ENCODE measurements around the gene OVCA2. TPM values are rescaled to one million over a fixed set of nuclear protein-coding genes. Genes with fewer than 3 reads are reported as not detected.
"Not testable (repeated sequence)": the region's sequence is repeated elsewhere in the genome, so short reads cannot be mapped to it uniquely, and the experiment has no call there.

Gene OVCA2
- total RNA-seq, 1 experiment from 2014 or later: 14.1 TPM

DNA sequence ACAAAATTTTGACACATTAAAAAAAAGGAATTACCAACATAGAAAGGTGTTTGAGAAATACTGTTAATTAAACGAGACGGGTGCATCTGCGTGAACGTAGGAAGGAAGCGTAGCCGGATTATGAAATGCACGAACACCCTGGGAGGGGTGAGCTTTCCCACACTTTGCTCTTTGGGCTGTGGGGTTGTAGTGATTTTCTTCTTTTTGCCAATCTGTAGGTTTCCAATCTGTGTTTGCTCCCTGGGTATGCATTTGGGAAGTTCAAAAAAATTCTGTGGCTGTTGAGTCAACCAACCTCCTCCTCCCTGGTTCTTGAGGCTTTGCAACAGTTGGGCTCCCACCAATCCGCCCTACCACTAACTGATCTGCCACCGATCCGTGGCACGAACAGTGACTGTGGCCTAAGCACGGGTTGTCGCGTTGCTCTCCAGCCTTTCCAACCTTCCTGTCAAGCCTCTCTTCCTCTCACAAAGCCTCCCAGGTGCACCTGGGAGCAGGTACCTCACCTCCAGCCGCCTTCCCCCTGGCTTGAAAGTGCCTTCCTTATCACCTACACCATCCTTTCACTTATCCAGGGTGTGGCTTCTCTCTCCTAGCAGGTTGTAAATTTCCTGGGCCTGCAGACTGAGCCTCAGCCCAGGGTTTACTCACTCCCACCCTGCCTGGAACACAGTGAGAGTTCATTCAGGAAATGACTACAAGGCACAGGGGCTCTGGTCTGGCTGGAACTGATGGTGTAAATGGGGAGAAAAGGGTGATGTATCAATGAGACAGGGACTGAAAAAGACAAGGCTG, 33.3 kb upstream of the OVCA2 start:
- Histone ChIP-seq H3K36me3 (no peaks in the 10 kb centered on the region), H3K4me3 (no peak overlapping the region), H3K4me1 (no peaks in the 10 kb centered on the region), H3K27ac (no peak overlapping the region), H3K9me3 (replicated peaks) (no peaks in the 10 kb centered on the region), H3K27me3 (no peaks in the 10 kb centered on the region)
- DNase-seq: no peak

DNA sequence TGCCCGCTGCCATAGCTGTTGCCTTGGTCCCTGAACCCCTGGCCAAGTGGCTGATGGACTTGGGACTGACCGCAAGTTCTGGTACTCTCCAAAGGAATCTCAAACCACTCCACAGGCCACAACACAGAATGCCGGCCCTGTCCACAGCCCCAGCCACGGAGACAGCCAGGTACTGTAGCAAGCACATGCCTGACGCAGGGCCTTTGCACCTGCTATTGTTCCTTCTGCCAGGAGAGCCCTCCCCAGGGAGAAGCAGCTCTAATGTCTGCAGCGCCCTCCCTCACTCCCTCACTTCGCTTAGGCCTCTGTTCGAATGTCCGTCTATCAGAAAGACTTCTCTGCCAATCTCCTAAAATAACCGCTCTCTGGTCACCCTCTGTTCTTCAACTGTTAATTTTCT, 32.1 kb upstream of the OVCA2 start:
- no peak overlapping the region for H3K4me3 ChIP-seq
- no peaks in the 10 kb centered on the region for H3K27me3 ChIP-seq
- H3K9me3 ChIP-seq (replicated peaks): no peaks in the 10 kb centered on the region
- no peak for DNase-seq
- H3K27ac ChIP-seq: no peak overlapping the region
- no peaks in the 10 kb centered on the region for H3K4me1 ChIP-seq
- H3K36me3 ChIP-seq: no peaks in the 10 kb centered on the region

GRCh38 chr17:2011411-2012371, 30.1 kb upstream of the OVCA2 start:
- Histone ChIP-seq H3K4me3 (peak overlapping the region; percentile 19; the same call in 1 of the 2 replicates), H3K4me1 (no peaks in the 10 kb centered on the region), H3K36me3 (no peaks in the 10 kb centered on the region), H3K27me3 (no peaks in the 10 kb centered on the region), H3K27ac (no peak overlapping the region), H3K9me3 (replicated peaks) (no peaks in the 10 kb centered on the region)
- peak in 1 of 2 experiments; percentile 42 for DNase-seq

DNA sequence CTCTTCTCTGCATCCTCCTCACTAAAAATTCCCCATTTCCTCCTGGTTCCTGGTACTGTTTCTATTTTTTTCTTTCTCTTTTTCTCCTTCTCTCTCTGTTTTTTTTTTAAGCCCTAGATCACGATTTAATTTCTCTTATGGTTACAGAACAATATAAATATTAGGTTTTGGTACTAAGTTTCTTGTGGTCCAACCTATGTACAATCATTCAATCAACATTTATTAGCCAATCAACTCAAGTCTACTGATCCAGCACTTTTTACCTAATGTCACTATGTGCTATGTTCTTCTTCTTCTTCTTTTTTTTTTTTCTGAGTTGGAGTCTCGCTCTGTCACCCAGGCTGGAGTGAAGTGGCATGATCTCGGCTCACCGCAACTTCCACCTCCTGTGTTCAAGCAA, 29.3 kb upstream of the OVCA2 start:
- no peak for DNase-seq
- Histone ChIP-seq H3K27ac (no peak overlapping the region), H3K4me3 (no peak overlapping the region), H3K9me3 (replicated peaks) (no peaks in the 10 kb centered on the region), H3K27me3 (no peaks in the 10 kb centered on the region; the same call in 1 of the 2 replicates), H3K4me1 (no peaks in the 10 kb centered on the region), H3K36me3 (no peaks in the 10 kb centered on the region)

DNA sequence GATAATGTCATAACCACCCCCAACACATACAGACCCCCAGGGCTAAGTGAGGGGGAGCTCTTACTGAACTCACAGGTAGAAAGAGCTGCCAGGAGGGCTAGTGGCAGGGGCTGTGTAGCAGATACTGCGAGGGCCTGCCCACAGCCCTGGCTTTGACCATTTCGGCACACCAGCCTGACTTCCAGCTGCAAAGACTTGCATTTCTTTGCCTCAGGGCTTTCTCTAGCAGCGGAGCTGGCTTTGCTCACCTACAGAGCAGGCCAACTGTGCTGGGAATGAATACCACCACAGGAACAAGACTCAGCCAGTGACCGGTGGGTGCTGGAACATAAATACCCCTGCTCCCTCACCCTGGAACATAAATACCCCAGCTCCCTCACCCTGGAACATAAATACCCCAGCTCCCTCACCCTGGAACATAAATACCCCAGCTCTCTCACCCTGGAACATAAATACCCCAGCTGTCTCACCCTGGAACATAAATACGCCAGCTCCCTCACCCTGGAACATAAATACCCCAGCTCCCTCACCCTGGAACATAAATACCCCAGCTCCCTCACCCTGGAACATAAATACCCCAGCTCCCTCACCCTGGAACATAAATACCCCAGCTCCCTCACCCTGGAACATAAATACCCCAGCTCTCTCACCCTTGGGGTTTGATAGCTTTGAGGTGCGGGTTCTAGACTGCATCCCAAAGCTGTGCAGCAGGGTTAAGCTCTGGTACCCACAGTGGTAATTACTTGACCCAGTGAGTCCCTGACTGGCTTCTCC, 28.4 kb upstream of the OVCA2 start:
- not testable (repeated sequence) for H3K27me3 ChIP-seq; DNase-seq; H3K4me3 ChIP-seq; H3K36me3 ChIP-seq; H3K4me1 ChIP-seq; H3K27ac ChIP-seq; H3K9me3 ChIP-seq (replicated peaks)

DNA sequence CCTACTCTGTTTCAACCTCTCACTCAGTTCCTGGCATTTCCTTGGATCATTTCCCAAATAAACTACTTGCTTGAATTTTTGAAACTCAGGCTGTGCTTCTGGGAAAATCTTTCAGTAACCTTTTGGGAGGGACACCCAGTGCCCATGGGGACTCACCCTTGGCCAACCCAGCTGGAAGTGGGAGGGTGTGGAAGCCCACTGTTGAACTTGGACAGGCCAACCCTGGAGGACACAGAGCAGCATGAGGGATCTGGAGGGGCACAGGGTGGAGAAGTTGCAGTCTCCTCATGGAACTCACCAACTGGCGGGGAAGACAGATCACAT, 27.9 kb upstream of the OVCA2 start:
- DNase-seq: no peak
- Histone ChIP-seq H3K36me3 (no peaks in the 10 kb centered on the region), H3K27ac (no peak overlapping the region), H3K4me1 (no peaks in the 10 kb centered on the region), H3K4me3 (no peak overlapping the region), H3K9me3 (replicated peaks) (no peaks in the 10 kb centered on the region), H3K27me3 (no peaks in the 10 kb centered on the region; the same call in none of the 2 replicates)

GRCh38 chr17:2015314-2015713, 26.5 kb upstream of the OVCA2 start:
- Histone ChIP-seq H3K4me1 (no peaks in the 10 kb centered on the region), H3K9me3 (replicated peaks) (no peaks in the 10 kb centered on the region), H3K27me3 (peaks cover 7% of the 10 kb centered on the region), H3K27ac (no peak overlapping the region), H3K36me3 (no peaks in the 10 kb centered on the region), H3K4me3 (no peak overlapping the region)
- no peak for DNase-seq

DNA sequence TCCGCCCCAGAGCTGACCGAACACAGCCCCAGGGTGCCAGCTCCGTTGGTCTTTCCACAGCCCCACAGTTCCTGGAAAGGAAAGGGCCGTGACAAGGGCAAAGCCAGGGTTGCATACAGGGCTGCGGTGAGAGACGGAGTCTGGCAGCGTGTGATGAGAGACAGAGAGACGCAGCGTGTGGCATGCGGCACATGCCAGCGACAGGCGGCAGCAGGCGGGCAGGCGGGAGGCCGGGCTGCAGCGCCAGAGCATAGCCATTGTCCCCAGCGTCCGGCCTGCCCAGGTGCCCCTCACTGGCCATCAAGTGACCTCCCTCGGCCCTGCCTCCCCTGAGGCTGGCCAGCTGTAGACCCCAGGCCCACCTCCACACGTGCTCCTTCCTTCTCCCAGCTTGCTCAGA, 25.3 kb upstream of the OVCA2 start:
- Histone ChIP-seq H3K27me3 (peaks cover 13% of the 10 kb centered on the region), H3K27ac (no peak overlapping the region), H3K4me1 (no peaks in the 10 kb centered on the region), H3K36me3 (no peaks in the 10 kb centered on the region), H3K9me3 (replicated peaks) (no peaks in the 10 kb centered on the region), H3K4me3 (no peak overlapping the region)
- no peak for DNase-seq

DNA sequence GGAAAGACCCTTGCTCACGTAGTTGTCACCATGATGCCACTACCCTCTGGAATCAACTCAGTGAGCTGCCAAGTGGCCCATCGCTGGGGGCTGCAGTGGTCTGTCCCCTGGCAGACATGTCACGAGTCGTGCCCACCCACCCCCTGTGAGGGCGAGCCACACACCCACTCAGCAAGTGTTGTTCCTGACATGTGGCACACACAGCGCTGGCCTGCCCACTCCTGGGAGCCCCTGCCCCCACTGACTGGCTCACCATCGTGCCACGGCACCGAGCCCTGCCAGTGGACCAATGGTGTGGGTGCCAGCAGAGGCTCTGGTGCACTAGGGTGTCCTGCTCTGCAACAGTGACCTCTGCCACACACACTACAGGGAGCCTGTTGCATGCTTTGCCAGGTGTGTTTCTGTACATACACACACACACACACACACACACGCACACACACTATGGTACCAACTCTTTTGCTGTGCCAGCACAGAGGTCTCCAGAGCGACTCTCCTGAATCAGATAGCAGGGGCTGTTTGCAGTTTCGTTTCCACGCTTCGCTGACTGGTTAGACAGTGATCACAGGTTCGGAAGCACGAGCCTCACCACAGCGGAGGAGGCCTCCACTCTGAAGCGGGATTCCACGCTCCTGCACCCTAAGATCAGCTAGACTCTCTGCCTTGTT, 24.4 kb upstream of the OVCA2 start:
- H3K4me1 ChIP-seq: no peaks in the 10 kb centered on the region
- no peak for DNase-seq
- peaks cover 13% of the 10 kb centered on the region for H3K27me3 ChIP-seq
- no peaks in the 10 kb centered on the region for H3K9me3 ChIP-seq (replicated peaks)
- H3K36me3 ChIP-seq: no peaks in the 10 kb centered on the region
- no peak overlapping the region for H3K4me3 ChIP-seq
- no peak overlapping the region for H3K27ac ChIP-seq

- no peaks in the 10 kb centered on the region for H3K36me3 ChIP-seq
- no peaks in the 10 kb centered on the region; the same call in 1 of the 2 replicates for H3K4me1 ChIP-seq
- peaks cover 13% of the 10 kb centered on the region for H3K27me3 ChIP-seq
- no peaks in the 10 kb centered on the region for H3K9me3 ChIP-seq (replicated peaks)
- DNase-seq: no peak
- H3K4me3 ChIP-seq: no peak overlapping the region
- no peak overlapping the region for H3K27ac ChIP-seq
Observed at GRCh38 chr17:2018716-2019510, 22.9 kb upstream of the OVCA2 start.

DNA sequence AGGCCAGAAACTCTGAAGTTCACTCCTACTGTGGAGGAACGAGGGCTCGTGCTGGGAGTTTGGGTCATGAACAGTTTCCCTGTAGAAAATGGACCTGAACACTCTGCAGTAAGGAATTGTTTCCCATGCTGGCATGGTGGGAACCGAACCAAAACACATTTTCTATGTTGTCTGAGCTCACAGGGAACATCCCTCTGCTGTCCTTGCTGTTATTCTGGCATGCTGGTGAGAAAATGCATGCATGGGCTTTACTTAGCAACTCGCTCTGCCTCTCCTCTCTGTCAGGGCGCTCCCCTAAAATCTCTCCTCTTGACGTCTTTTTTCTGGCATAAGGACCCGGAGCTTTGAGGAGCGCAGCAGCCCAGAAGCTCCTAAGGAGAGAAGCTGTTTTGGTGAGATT, 22.1 kb upstream of the OVCA2 start:
- Histone ChIP-seq H3K4me1 (peaks cover 2% of the 10 kb centered on the region; the same call in 1 of the 2 replicates), H3K36me3 (no peaks in the 10 kb centered on the region), H3K4me3 (no peak overlapping the region), H3K27ac (no peak overlapping the region), H3K9me3 (replicated peaks) (no peaks in the 10 kb centered on the region), H3K27me3 (peaks cover 13% of the 10 kb centered on the region)
- DNase-seq: no peak

DNA sequence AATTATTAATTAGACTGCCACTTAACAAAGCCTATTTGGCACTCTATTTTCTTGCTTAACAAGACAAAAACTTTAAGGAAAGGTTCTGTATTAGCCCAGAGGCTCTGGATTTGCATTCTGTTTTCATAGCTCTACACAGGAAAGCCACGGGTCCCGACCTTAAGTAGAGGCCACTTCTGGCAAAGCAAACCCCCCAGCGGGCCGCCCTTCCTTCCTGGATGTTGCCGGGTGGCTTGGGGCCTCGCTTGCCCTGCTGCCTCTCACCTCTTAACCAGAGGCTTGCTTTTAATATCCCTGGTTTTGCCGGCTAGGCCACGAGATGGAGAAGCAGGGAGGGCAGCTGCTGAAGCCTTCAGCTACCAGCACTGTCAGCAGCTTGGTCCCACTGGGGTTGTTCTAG, 21.1 kb upstream of the OVCA2 start:
- Histone ChIP-seq H3K4me3 (no peak overlapping the region), H3K27ac (no peak overlapping the region), H3K36me3 (no peaks in the 10 kb centered on the region), H3K9me3 (replicated peaks) (no peaks in the 10 kb centered on the region), H3K4me1 (peaks cover 5% of the 10 kb centered on the region; the same call in 1 of the 2 replicates), H3K27me3 (peaks cover 13% of the 10 kb centered on the region)
- no peak for DNase-seq

DNA sequence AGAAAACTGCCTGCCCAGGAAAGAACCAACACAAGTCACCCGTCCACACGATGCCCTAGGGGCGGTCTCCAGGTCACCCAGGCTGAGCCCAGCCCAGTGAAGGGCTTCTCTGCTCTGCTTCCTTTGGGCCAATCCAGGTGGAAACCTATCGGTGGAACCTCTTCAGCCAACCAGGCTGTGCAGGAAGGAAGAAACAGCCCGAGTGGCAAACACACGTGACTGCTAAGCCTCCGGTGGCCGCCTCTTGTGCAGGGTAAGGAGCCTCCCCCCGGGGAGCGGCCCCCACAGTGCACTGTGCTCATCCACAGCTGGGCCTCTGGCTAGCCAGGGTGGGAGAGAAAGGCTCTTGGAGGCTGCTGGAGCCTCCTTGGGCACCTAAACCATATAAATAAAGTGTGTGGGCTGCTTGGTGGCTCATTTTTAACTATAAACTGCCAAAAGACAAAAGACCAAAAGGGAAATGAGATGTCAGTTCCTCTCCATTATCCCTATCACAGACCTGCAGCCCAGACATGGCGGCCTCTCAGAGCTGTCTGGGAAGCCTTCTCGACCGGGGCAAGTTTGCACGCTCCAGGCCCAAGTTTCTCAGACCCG, 19.1 kb upstream of the OVCA2 start:
- Histone ChIP-seq H3K4me3 (no peak overlapping the region), H3K4me1 (peaks cover 7% of the 10 kb centered on the region; the same call in 1 of the 2 replicates), H3K36me3 (no peaks in the 10 kb centered on the region), H3K27me3 (peaks cover 13% of the 10 kb centered on the region), H3K27ac (no peak overlapping the region), H3K9me3 (replicated peaks) (no peaks in the 10 kb centered on the region)
- no peak for DNase-seq
